HepG2 (cell line): ENCODE data around the gene CACNA1G. TPM values are rescaled to one million over a fixed set of nuclear protein-coding genes. Genes with fewer than 3 reads are reported as not detected.

Experiments
- CENPX ChIP-seq: sonication (generic); formaldehyde crosslinking; IDR thresholded peaks from 2 replicates; pipeline ENCODE4 v1.9.0; 2021; ENCODE audit warnings: mild to moderate bottlenecking, missing genetic modification reagents, moderate library complexity
- GTF3A ChIP-seq: sonication (generic); formaldehyde crosslinking; conservative IDR thresholded peaks from 2 replicates; pipeline ENCODE4 v1.4.0; 2020; ENCODE audit warnings: mild to moderate bottlenecking, missing genetic modification reagents
- HBP1 ChIP-seq: IDR thresholded peaks from 2 replicates; pipeline ENCODE4 v1.6.1; 2016; ENCODE audit warnings: low read depth, control low read depth
- HIVEP1 ChIP-seq: sonication (generic); formaldehyde crosslinking; IDR thresholded peaks from 2 replicates; pipeline ENCODE4 v1.4.0; 2020; ENCODE audit warnings: mild to moderate bottlenecking, missing genetic modification reagents
- HNF4A ChIP-seq: sonication (generic); formaldehyde crosslinking; IDR thresholded peaks from 2 replicates; pipeline ENCODE4 v1.4.0; 2020; ENCODE audit warnings: missing genetic modification reagents
- IRF1 ChIP-seq: sonication (generic); formaldehyde crosslinking; IDR thresholded peaks from 2 replicates; pipeline ENCODE4 v1.4.0; 2020; ENCODE audit warnings: low read depth, mild to moderate bottlenecking, missing genetic modification reagents
- IRF2 ChIP-seq: IDR thresholded peaks from 2 replicates; pipeline ENCODE4 v1.6.1; 2018; ENCODE audit warnings: missing genetic modification reagents, missing compliant biosample characterization
- KDM4B ChIP-seq: sonication (generic); formaldehyde crosslinking; IDR thresholded peaks from 2 replicates; pipeline ENCODE4 v1.4.0; 2020; ENCODE audit warnings: missing genetic modification reagents
- MED13 ChIP-seq: sonication (generic); formaldehyde crosslinking; IDR thresholded peaks from 2 replicates; pipeline ENCODE4 v1.5.0; 2020; ENCODE audit warnings: missing genetic modification reagents
- RARA ChIP-seq: IDR thresholded peaks from 2 replicates; pipeline ENCODE4 v1.6.1; 2016; ENCODE audit warnings: missing genetic modification reagents, missing compliant biosample characterization
- RBFOX2 ChIP-seq: fragments of 200-400 bp; formaldehyde crosslinking; IDR thresholded peaks from 2 replicates; pipeline ENCODE4 v1.6.1; 2017; ENCODE audit warnings: low read depth, mild to moderate bottlenecking, low read length
- THYN1 ChIP-seq: sonication (generic); formaldehyde crosslinking; IDR thresholded peaks from 2 replicates; pipeline ENCODE4 v1.8.1; 2023; ENCODE audit warnings: low read depth, mild to moderate bottlenecking, moderate library complexity, missing genetic modification reagents, borderline replicate concordance
- TMF1 ChIP-seq: sonication (generic); formaldehyde crosslinking; IDR thresholded peaks from 2 replicates; pipeline ENCODE4 v1.8.1; 2022; ENCODE audit warnings: low read depth, missing genetic modification reagents
- ZBTB33 ChIP-seq: sonication (generic); formaldehyde crosslinking; IDR thresholded peaks from 2 replicates; pipeline ENCODE4 v1.4.0; 2020; ENCODE audit warnings: missing genetic modification reagents
- ZBTB7A ChIP-seq: sonication (generic); formaldehyde crosslinking; IDR thresholded peaks from 2 replicates; pipeline ENCODE4 v1.8.0; 2022; ENCODE audit warnings: mild to moderate bottlenecking, missing genetic modification reagents
- ZNF343 ChIP-seq: sonication (generic); formaldehyde crosslinking; IDR thresholded peaks from 2 replicates; pipeline ENCODE4 v1.4.0; 2020; ENCODE audit warnings: mild to moderate bottlenecking, missing genetic modification reagents
- ZNF547 ChIP-seq: sonication (generic); formaldehyde crosslinking; IDR thresholded peaks from 2 replicates; pipeline ENCODE4 v1.5.1; 2020; ENCODE audit warnings: mild to moderate bottlenecking, missing genetic modification reagents
- ZNF556 ChIP-seq: sonication (generic); formaldehyde crosslinking; IDR thresholded peaks from 2 replicates; pipeline ENCODE4 v1.4.0; 2020; ENCODE audit warnings: mild to moderate bottlenecking, missing genetic modification reagents, borderline replicate concordance
- ZNF749 ChIP-seq: sonication (generic); formaldehyde crosslinking; IDR thresholded peaks from 2 replicates; pipeline ENCODE4 v1.8.0; 2022; ENCODE audit warnings: mild to moderate bottlenecking, missing genetic modification reagents, moderate library complexity, borderline replicate concordance
- polyA plus RNA-seq, 8 experiments: library from polyadenylated mRNA; depleted of rRNA in 3 of 8; stranded (reverse) in 7 of 8; unstranded in 1 of 8; fragments of >200 nt; fragmentation: Illumina TruSeq in 4 of 8; extraction: Trizol in 4 of 8; gene quantifications; 2 replicates each; pipeline versions ENCODE4 v1.2.1 to v1.2.3, GENCODE V29; 2011 to 2016; ENCODE audit warnings: low read depth in 4 of 8, missing spikeins in 1 of 8, mixed read lengths in 1 of 8; ENCODE audit not compliant: insufficient read depth in 1 of 8
- total RNA-seq, 5 experiments: library from RNA; depleted of rRNA; stranded (reverse); fragments of >200 nt; fragmentation: Illumina TruSeq; extraction: Trizol; gene quantifications; 2 replicates each; pipeline ENCODE4 v1.2.3, GENCODE V29; 2016; ENCODE audit warnings: low read depth in 1 of 5
- TF ChIP-seq, protein P1 (sequence below): sonication (generic); formaldehyde crosslinking; conservative IDR thresholded peaks from 2 replicates; pipeline ENCODE4 v1.8.0; 2022; ENCODE audit warnings: mild to moderate bottlenecking, moderate library complexity, missing genetic modification reagents
- TF ChIP-seq, protein P2 (sequence below): sonication (generic); formaldehyde crosslinking; conservative IDR thresholded peaks from 2 replicates; pipeline ENCODE4 v1.4.0; 2020; ENCODE audit warnings: missing genetic modification reagents

The CACNA1G gene
- total and polyA plus RNA-seq, 2 of the 13 experiments (the other 11 are each of a cell fraction or from before 2014, with no cell fraction given): 0.02 TPM; not detected in 1

GRCh38 chr17:50559674-50560184 is 786 bp upstream of the CACNA1G start (continued):
- TF ChIP-seq HBP1 (CRISPR knock-in tag) (no peak), THYN1 (CRISPR knock-in tag) (no peak), HNF4A (CRISPR knock-in tag) (peak; percentile 34), ZNF749 (CRISPR knock-in tag) (no peak), HIVEP1 (CRISPR knock-in tag) (no peak), ZNF556 (CRISPR knock-in tag) (no peak), IRF2 (CRISPR knock-in tag) (no peak), GTF3A (CRISPR knock-in tag) (no peak), KDM4B (no peak), IRF1 (CRISPR knock-in tag) (no peak), ZBTB7A (CRISPR knock-in tag) (no peak), ZBTB33 (CRISPR knock-in tag) (peak; percentile 57; the same call in 1 of the 2 replicates), ZNF547 (CRISPR knock-in tag) (0 out of 2 replicates have a peak, but pooled peaks have one; percentile 24), RBFOX2 (no peak), RARA (CRISPR knock-in tag) (peak; percentile 41; the same call in 1 of the 2 replicates), MED13 (CRISPR knock-in tag) (no peak), TMF1 (CRISPR knock-in tag) (no peak), ZNF343 (CRISPR knock-in tag) (no peak), CENPX (CRISPR knock-in tag) (no peak)
- TF ChIP-seq, protein P1, sequence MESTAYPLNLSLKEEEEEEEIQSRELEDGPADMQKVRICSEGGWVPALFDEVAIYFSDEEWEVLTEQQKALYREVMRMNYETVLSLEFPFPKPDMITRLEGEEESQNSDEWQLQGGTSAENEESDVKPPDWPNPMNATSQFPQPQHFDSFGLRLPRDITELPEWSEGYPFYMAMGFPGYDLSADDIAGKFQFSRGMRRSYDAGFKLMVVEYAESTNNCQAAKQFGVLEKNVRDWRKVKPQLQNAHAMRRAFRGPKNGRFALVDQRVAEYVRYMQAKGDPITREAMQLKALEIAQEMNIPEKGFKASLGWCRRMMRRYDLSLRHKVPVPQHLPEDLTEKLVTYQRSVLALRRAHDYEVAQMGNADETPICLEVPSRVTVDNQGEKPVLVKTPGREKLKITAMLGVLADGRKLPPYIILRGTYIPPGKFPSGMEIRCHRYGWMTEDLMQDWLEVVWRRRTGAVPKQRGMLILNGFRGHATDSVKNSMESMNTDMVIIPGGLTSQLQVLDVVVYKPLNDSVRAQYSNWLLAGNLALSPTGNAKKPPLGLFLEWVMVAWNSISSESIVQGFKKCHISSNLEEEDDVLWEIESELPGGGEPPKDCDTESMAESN (CRISPR knock-in tag): no peak
- TF ChIP-seq, protein P2, sequence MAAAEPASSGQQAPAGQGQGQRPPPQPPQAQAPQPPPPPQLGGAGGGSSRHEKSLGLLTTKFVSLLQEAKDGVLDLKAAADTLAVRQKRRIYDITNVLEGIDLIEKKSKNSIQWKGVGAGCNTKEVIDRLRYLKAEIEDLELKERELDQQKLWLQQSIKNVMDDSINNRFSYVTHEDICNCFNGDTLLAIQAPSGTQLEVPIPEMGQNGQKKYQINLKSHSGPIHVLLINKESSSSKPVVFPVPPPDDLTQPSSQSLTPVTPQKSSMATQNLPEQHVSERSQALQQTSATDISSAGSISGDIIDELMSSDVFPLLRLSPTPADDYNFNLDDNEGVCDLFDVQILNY (CRISPR knock-in tag): 0 out of 2 replicates have a peak, but pooled peaks have one; percentile 15
